ENCODE data around the gene JAM3. TPM values are rescaled to one million over a fixed set of nuclear protein-coding genes. Genes with fewer than 3 reads are reported as not detected.

The JAM3 gene
- total and polyA plus RNA-seq, 9 of the 15 experiments (the other 6 are each of a cell fraction or from before 2014, with no cell fraction given), result 0.22 to 0.76 (median 0.40) TPM

DNA sequence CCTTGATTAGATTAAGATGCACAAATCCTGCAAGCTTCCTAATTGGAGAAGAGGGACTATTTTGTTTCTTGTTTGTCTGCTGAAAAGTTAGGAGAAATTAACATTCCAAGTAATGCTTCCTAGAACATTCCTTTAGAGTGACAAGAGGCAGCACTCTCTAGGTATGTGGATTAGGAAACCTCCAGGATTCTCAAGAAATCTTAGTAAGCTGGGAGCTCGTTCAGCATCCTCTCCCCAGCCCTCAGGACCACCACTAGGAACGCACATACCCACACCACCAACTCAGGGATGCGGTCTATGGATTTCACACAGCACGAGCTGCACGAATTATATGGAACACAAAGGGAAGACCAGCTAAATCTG lies 102.0 kb downstream of the JAM3 start:
- no peak for TF ChIP-seq ZNF280A (IDR thresholded peaks at IDR 0.05; ENCODE audit: low read depth, partially characterized antibody)
- no peak for TF ChIP-seq ZNF766 (CRISPR knock-in tag; conservative IDR thresholded peaks at IDR 0.05)
- no peak for TF ChIP-seq HMBOX1 (IDR thresholded peaks at IDR 0.05)
- no peak for TF ChIP-seq XRCC4 (IDR thresholded peaks at IDR 0.05; ENCODE audit: extremely low read depth, insufficient read depth, insufficient read length)
- TF ChIP-seq POLR2AphosphoS2 (IDR thresholded peaks at IDR 0.05; ENCODE audit: low read length), result no peak
- no peak for TF ChIP-seq MTF1 (CRISPR knock-in tag; IDR thresholded peaks at IDR 0.05; ENCODE audit: borderline replicate concordance)
- TF ChIP-seq, protein P1, sequence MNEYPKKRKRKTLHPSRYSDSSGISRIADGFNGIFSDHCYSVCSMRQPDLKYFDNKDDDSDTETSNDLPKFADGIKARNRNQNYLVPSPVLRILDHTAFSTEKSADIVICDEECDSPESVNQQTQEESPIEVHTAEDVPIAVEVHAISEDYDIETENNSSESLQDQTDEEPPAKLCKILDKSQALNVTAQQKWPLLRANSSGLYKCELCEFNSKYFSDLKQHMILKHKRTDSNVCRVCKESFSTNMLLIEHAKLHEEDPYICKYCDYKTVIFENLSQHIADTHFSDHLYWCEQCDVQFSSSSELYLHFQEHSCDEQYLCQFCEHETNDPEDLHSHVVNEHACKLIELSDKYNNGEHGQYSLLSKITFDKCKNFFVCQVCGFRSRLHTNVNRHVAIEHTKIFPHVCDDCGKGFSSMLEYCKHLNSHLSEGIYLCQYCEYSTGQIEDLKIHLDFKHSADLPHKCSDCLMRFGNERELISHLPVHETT (CRISPR knock-in tag; conservative IDR thresholded peaks at IDR 0.05 in 1 of 2, IDR thresholded peaks at IDR 0.05 in 1 of 2), result no peak
- TF ChIP-seq ZNF830 (CRISPR knock-in tag; IDR thresholded peaks at IDR 0.05), result no peak
- TF ChIP-seq SAFB (IDR thresholded peaks at IDR 0.05; ENCODE audit: borderline replicate concordance, low read depth, low read length), result no peak
- in situ Hi-C loops (cut with MboI), result no loop called here
- Histone ChIP-seq H3K27ac (ENCODE audit: extremely low read depth, low read depth, low read length) (no peak overlapping the region), H3K9me1 (ENCODE audit: control insufficient read depth, insufficient read depth, low read length) (no peaks in the 10 kb centered on the region), H3K4me1 (replicated peaks in 1 of 2; ENCODE audit: control insufficient read depth in 2 of 2, insufficient read depth in 2 of 2, low read length in 2 of 2) (no peaks in the 10 kb centered on the region), H3K27me3 (ENCODE audit: control insufficient read depth in 2 of 2, insufficient read depth in 2 of 2, low read length in 2 of 2) (no peaks in the 10 kb centered on the region), H2AFZ (ENCODE audit: low read depth, low read length) (no peak overlapping the region), H3K9me3 (replicated peaks; ENCODE audit: control insufficient read depth, insufficient read depth, low read depth, low read length) (no peaks in the 10 kb centered on the region), H4K20me1 (replicated peaks; ENCODE audit: control insufficient read depth, insufficient read depth, low read length) (no peaks in the 10 kb centered on the region), H3K36me3 (ENCODE audit: control insufficient read depth, insufficient read depth, low read length) (peaks cover 80% of the 10 kb centered on the region), H3K9ac (ENCODE audit: insufficient read depth in 1 of 2, low read depth in 2 of 2, low read length in 2 of 2) (no peak overlapping the region), H3K4me2 (ENCODE audit: insufficient read depth, low read length) (no peak overlapping the region), H3K79me2 (ENCODE audit: control insufficient read depth, insufficient read depth, low read length) (no peaks in the 10 kb centered on the region), H3K4me3 (no peak overlapping the region)
- ATAC-seq (no peak), DNase-seq (ENCODE audit: extremely low read depth in 1 of 4, low spot score in 3 of 4) (no peak), FAIRE-seq (no peak)
- ChIA-PET POLR2A (interaction anchor here (1.0 kb wide), 1 partner anchor 11 kb away, joined by 3 read pairs; no protein-coding TSS in a partner anchor), CTCF (ENCODE audit: low intra/inter-chr PET ratio) (no interaction called here)
- 97% methylated on average over 5 of the region's 5 CpGs for WGBS (ENCODE audit: insufficient coverage, low coverage, missing lambda C conversion rate)
- intact Hi-C loops (cut with micrococcal nuclease), result no loop called here
- BruUV-seq (replicated peaks), result no TSS peak
